Ascending aorta (tissue), 2 donors: ENCODE results near the gene PBLD. TPM values are rescaled to one million over a fixed set of nuclear protein-coding genes. Genes with fewer than 3 reads are reported as not detected.

ENCODE experiments used
- DNase-seq, 2 donors: peaks; one replicate each; pipeline ENCODE4 v3.0.0-alpha.2; 2019; ENCODE audit warnings: low spot score in 2 of 2
- H3K27ac ChIP-seq, 2 donors: fragments of 200-600 bp; sonication (generic); one replicate each; pipeline ENCODE4 v1.5.1; 2016 to 2017; ENCODE audit warnings: mild to moderate bottlenecking in 1 of 2
- H3K27me3 ChIP-seq: fragments of 200-600 bp; sonication (generic); one replicate; pipeline ENCODE4 v1.5.1; 2017
- H3K36me3 ChIP-seq, 2 donors: fragments of 200-600 bp; sonication (generic); one replicate each; pipeline ENCODE4 v1.5.1; 2016
- H3K4me1 ChIP-seq, 2 donors: fragments of 200-600 bp; sonication (generic); one replicate each; pipeline ENCODE4 v1.5.1; 2016 to 2017; ENCODE audit warnings: mild to moderate bottlenecking in 1 of 2
- H3K4me3 ChIP-seq, 2 donors: fragments of 200-600 bp; sonication (generic); one replicate each; pipeline ENCODE4 v1.5.1; 2016 to 2017; ENCODE audit warnings: mild to moderate bottlenecking in 1 of 2
- H3K9me3 ChIP-seq, 2 donors: fragments of 200-600 bp; sonication (generic); one replicate each; pipeline ENCODE4 v1.5.1; 2016
- intact Hi-C: fragments of 100-400 bp; cut with DNase I; formaldehyde crosslinking; loops from one replicate; pipeline ENCODE4 v1.15.1; 2023
- total RNA-seq: library from RNA; depleted of rRNA; stranded (reverse); fragments of >200 nt; gene quantifications from one replicate; pipeline ENCODE4 v1.1.0, GENCODE V29; 2016
- TF ChIP-seq, protein P1 (sequence below), 3 experiments: fragments of 200-600 bp in 2 of 3; fragments of 450-650 bp in 1 of 3; sonication (generic) in 2 of 3; IDR thresholded peaks; one replicate each; pipeline ENCODE4 v1.5.1; 2016 to 2019; ENCODE audit warnings: antibody characterized with exemption in 3 of 3, mild to moderate bottlenecking in 1 of 3, moderate library complexity in 1 of 3

Gene PBLD
- total RNA-seq, 1 donor from 2014 or later, result 0.32 TPM

DNA sequence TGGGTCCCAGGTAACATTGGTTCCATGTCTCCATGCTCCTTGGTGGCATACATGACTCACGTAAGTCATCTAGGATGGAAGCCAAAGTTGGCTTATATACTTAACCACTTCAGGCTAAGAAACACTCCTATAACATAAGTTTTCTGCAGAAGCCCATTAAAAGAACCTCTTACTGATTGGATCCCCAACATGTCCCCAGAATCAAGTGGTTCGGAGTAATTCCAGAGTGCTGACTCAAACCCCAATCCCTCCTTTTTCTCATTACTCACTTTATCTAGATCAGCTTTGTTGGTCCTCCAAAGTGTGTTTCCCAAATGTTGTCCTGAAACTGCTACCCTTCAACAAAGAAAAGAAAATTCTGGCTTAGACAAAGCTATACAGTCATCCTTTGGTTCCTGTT, 90.7 kb downstream of the PBLD start:
- TF ChIP-seq, protein P1, sequence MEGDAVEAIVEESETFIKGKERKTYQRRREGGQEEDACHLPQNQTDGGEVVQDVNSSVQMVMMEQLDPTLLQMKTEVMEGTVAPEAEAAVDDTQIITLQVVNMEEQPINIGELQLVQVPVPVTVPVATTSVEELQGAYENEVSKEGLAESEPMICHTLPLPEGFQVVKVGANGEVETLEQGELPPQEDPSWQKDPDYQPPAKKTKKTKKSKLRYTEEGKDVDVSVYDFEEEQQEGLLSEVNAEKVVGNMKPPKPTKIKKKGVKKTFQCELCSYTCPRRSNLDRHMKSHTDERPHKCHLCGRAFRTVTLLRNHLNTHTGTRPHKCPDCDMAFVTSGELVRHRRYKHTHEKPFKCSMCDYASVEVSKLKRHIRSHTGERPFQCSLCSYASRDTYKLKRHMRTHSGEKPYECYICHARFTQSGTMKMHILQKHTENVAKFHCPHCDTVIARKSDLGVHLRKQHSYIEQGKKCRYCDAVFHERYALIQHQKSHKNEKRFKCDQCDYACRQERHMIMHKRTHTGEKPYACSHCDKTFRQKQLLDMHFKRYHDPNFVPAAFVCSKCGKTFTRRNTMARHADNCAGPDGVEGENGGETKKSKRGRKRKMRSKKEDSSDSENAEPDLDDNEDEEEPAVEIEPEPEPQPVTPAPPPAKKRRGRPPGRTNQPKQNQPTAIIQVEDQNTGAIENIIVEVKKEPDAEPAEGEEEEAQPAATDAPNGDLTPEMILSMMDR (IDR thresholded peaks at IDR 0.05), result no peak
- DNase-seq, result no peak
- Histone ChIP-seq H3K27ac (no peak overlapping the region), H3K27me3 (no peaks in the 10 kb centered on the region), H3K36me3 (no peaks in the 10 kb centered on the region), H3K4me3 (no peak overlapping the region), H3K9me3 (no peaks in the 10 kb centered on the region), H3K4me1 (no peaks in the 10 kb centered on the region)
- intact Hi-C loops, result no loop called here

DNA sequence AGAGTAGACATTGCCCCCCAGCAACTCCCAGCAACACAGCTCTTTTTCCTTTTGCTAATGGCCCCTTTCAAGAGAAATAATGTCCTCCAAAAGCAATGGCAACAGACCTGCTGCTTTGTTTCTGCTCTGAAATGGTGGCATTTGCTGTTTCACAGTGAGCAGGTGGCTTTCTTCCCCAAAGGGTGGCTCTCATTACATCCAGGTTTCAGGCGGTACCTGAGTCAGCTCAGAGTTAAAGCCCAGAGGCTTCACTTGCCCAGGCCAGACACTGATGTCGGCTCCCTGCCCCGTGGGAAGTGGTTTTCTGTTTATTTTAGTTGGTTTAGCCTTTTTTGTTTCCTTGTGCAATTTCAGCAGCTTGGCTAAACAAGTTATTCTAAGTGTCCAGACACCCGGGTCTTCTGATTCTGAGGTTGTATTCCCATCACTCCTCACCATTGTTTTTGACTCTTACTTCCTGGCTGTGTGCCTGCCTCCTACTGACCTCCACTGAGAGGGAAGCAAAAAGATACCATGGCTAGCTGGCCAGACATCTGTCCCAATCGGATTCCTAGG, 93.1 kb downstream of the PBLD start:
- no peak overlapping the region for H3K4me3 ChIP-seq

DNA sequence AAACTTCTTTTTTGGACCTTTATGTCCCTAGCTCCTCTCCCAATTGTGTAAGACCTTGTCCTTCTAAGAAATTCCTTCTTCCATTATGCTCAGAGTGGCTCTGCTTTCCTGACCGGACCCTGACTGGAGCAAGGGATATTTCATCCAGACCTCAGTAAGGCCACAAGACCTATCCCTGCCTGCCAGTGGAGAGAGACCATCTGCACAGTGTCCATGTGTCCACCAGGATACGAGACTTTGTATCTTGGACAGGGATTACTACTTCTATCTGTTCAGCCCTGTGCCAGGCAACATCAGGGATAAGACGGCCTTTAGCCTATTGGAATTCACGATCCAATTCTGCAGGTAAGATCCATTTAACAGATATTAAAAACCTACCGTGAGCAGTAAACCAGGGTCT, 93.7 kb downstream of the PBLD start:
- intact Hi-C loops, result no loop called here
- TF ChIP-seq, protein P1 (IDR thresholded peaks at IDR 0.05), result no peak
- Histone ChIP-seq H3K4me3 (no peak overlapping the region), H3K27ac (no peak overlapping the region), H3K9me3 (no peaks in the 10 kb centered on the region), H3K27me3 (no peaks in the 10 kb centered on the region), H3K36me3 (no peaks in the 10 kb centered on the region), H3K4me1 (no peaks in the 10 kb centered on the region)
- DNase-seq, result no peak

More for the DNA sequence above, 93.1 kb downstream of the PBLD start:
- Histone ChIP-seq H3K9me3 (no peaks in the 10 kb centered on the region), H3K4me1 (no peaks in the 10 kb centered on the region), H3K27ac (no peak overlapping the region), H3K27me3 (no peaks in the 10 kb centered on the region), H3K36me3 (no peaks in the 10 kb centered on the region)
- DNase-seq, result no peak
- TF ChIP-seq, protein P1 (IDR thresholded peaks at IDR 0.05), result no peak
- intact Hi-C loops, result no loop called here

DNA sequence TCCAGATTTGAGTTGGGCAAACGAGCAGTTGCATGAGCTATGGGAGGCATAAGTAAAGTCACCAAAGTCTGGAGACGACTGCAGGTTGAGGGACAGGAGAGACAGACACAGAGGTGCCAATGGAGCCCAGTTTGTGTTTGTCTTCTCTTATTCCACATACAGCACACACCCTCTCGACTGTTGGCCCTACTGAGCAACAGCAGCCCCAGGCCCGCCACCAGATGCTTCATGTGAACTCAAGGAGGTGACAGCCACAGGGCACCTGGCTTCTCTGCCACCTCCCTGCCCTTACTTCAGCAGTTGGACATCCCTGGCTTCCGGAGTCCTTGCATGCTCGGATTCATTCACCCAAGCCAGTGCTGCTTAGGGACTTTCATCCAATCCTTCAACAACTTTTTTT, 94.4 kb downstream of the PBLD start:
- TF ChIP-seq, protein P1 (IDR thresholded peaks at IDR 0.05), result no peak
- H3K27ac ChIP-seq, result no peak overlapping the region
- H3K27me3 ChIP-seq, result no peaks in the 10 kb centered on the region
- H3K4me3 ChIP-seq, result no peak overlapping the region
- H3K9me3 ChIP-seq, result no peaks in the 10 kb centered on the region
- no peaks in the 10 kb centered on the region for H3K4me1 ChIP-seq
- DNase-seq, result no peak
- intact Hi-C loops, result no loop called here
- H3K36me3 ChIP-seq, result no peaks in the 10 kb centered on the region

DNA sequence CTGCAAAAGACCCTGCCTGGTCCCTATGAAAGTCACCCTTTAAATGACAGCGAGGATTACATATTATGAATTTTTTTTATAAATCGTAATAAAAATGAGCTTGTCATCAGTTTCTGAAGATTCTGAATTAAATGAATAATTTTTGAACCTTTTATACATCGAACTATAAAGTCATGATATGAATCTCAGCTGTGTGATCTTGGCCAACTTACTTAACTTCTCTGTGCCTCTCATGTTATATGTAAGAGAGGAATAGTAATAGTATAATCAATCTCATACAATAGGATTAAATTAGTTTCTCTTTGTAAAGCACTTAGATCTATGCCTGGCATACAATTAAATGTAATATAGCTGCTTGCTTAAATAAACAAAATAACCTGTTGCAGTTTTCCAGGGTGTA, 95.6 kb downstream of the PBLD start:
- H3K9me3 ChIP-seq, result no peaks in the 10 kb centered on the region
- TF ChIP-seq, protein P1 (IDR thresholded peaks at IDR 0.05), result no peak

DNA sequence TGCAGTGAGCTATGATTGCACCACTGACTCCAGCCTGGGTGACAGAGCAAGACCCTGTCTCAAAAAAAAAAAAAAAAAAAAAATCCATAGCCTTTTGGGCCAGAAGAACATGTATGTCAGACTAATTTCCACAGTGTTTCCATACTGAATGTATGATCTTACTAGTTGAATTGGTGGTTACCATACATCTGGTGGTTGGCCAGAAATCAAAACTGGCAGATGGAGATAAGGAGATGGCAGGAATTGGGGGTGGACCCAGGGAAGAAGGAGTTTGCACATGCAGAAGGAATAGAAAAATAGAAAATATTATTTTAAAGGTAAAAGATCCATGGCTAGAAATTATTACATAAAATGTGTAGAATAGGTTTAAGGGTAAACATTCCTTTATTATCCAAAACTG, 97.1 kb downstream of the PBLD start:
- no peak overlapping the region for H3K27ac ChIP-seq
- TF ChIP-seq, protein P1 (IDR thresholded peaks at IDR 0.05), result no peak
- no peaks in the 10 kb centered on the region for H3K9me3 ChIP-seq
- no peaks in the 10 kb centered on the region for H3K36me3 ChIP-seq
- H3K4me3 ChIP-seq, result no peak overlapping the region
- DNase-seq, result no peak
- H3K4me1 ChIP-seq, result peaks cover 0 to 2% of the 10 kb centered on the region in 2 donors
- no peaks in the 10 kb centered on the region for H3K27me3 ChIP-seq
- intact Hi-C loops, result no loop called here

More for the DNA sequence above, 95.6 kb downstream of the PBLD start:
- Histone ChIP-seq H3K4me3 (no peak overlapping the region), H3K27ac (no peak overlapping the region), H3K36me3 (no peaks in the 10 kb centered on the region), H3K4me1 (no peaks in the 10 kb centered on the region), H3K27me3 (no peaks in the 10 kb centered on the region)
- intact Hi-C loops, result no loop called here
- DNase-seq, result no peak
